GM08714 (cell line): Measurements from ENCODE around the gene HNRNPUL2.

Experiments used
- H3K4me3 ChIP-seq: fragments of 200-500 bp; sonication (Bioruptor generic); 2 replicates; pipeline ENCODE4 v1.5.1; 2014; ENCODE audit warnings: mild to moderate bottlenecking, low read length, inconsistent platforms
- ZNF274 ChIP-seq: IDR thresholded peaks from 2 replicates; pipeline ENCODE4 v1.6.1; 2012; ENCODE audit warnings: mild to moderate bottlenecking, low read depth, low read length

HNRNPUL2 gene

GRCh38 chr11:62747475-62748160 lies 20.4 kb upstream of the HNRNPUL2 start:
- no peak for TF ChIP-seq ZNF274
- no peak overlapping the region for H3K4me3 ChIP-seq

GRCh38 chr11:62737196-62737595 lies 9.9 kb upstream of the HNRNPUL2 start:
- TF ChIP-seq ZNF274, result no peak
- H3K4me3 ChIP-seq, result no peak overlapping the region

GRCh38 chr11:62732830-62733229 lies 5.6 kb upstream of the HNRNPUL2 start:
- H3K4me3 ChIP-seq, result no peak overlapping the region
- TF ChIP-seq ZNF274, result no peak

- peak overlapping the region; percentile 99; the same call in 1 of the 2 replicates for H3K4me3 ChIP-seq
Measured at GRCh38 chr11:62730076-62730475, 2.8 kb upstream of the HNRNPUL2 start.

GRCh38 chr11:62728171-62728988 lies 1.1 kb upstream of the HNRNPUL2 start, which contains the start of gene TTC9C:
TSS of gene TTC9C (plus strand) at chr11:62728486. CDS start at chr11:62728849, 363 bp downstream.
- TF ChIP-seq ZNF274, result no peak
- peak within 1 kb of the TSS; percentile 99 for H3K4me3 ChIP-seq

GRCh38 chr11:62727872-62728170 lies 564 bp upstream of the HNRNPUL2 start:
- no peak for TF ChIP-seq ZNF274
- H3K4me3 ChIP-seq, result peak overlapping the region; percentile 99

GRCh38 chr11:62726915-62727164 lies 417 bp downstream of the HNRNPUL2 start:
- H3K4me3 ChIP-seq, result peak overlapping the region; percentile 95
- no peak for TF ChIP-seq ZNF274

GRCh38 chr11:62726156-62726914 lies 922 bp downstream of the HNRNPUL2 start:
- peak overlapping the region; percentile 95 for H3K4me3 ChIP-seq
- TF ChIP-seq ZNF274, result no peak

- no peak for TF ChIP-seq ZNF274
- H3K4me3 ChIP-seq, result peak overlapping the region; percentile 95
Measured at GRCh38 chr11:62725646-62726045, 1.6 kb downstream of the HNRNPUL2 start.

GRCh38 chr11:62724171-62724570 lies 3.1 kb downstream of the HNRNPUL2 start:
- H3K4me3 ChIP-seq, result no peak overlapping the region; the same call in 1 of the 2 replicates

GRCh38 chr11:62721994-62722393 lies 5.3 kb downstream of the HNRNPUL2 start:
- TF ChIP-seq ZNF274, result no peak
- no peak overlapping the region for H3K4me3 ChIP-seq

More at GRCh38 chr11:62724171-62724570, 3.1 kb downstream of the HNRNPUL2 start:
- TF ChIP-seq ZNF274, result no peak

- H3K4me3 ChIP-seq, result no peak overlapping the region
- TF ChIP-seq ZNF274, result no peak
Measured at GRCh38 chr11:62719302-62719978, 7.8 kb downstream of the HNRNPUL2 start.

- TF ChIP-seq ZNF274, result no peak
Measured at GRCh38 chr11:62716816-62717215, 10.4 kb downstream of the HNRNPUL2 start.

GRCh38 chr11:62716206-62716605 lies 11.1 kb downstream of the HNRNPUL2 start:
- no peak overlapping the region for H3K4me3 ChIP-seq
- no peak for TF ChIP-seq ZNF274

More at GRCh38 chr11:62716816-62717215, 10.4 kb downstream of the HNRNPUL2 start:
- H3K4me3 ChIP-seq, result no peak overlapping the region
